SK-N-SH treated with all-trans-retinoic acid at 6 μM for 48 hours (cell line): ENCODE measurements around the gene CPSF2.

Experiments
- ATAC-seq: fragments of 200-7000 bp; cut with Tn5 transposase; 3 replicates; pipeline ENCODE4 v1.9.1; 2020; ENCODE audit warnings: mild to moderate bottlenecking, moderate library complexity
- BACH2 ChIP-seq: fragments of 250-450 bp; sonication (Bioruptor Pico); IDR thresholded peaks from 2 replicates; pipeline ENCODE4 v1.9.0; 2021; ENCODE audit warnings: mild to moderate bottlenecking, borderline replicate concordance
- CSDC2 ChIP-seq: fragments of 250-450 bp; sonication (Bioruptor Pico); IDR thresholded peaks from 2 replicates; pipeline ENCODE4 v1.5.0; 2020; ENCODE audit warnings: mild to moderate bottlenecking, moderate library complexity
- ESRRG ChIP-seq: fragments of 250-450 bp; sonication (Bioruptor Pico); IDR thresholded peaks from 2 replicates; pipeline ENCODE4 v1.6.1; 2021; ENCODE audit warnings: mild to moderate bottlenecking
- GLIS3 ChIP-seq: fragments of 250-450 bp; sonication (Bioruptor Pico); IDR thresholded peaks from 2 replicates; pipeline ENCODE4 v1.5.0; 2020; ENCODE audit warnings: mild to moderate bottlenecking, moderate library complexity
- ISL1 ChIP-seq: fragments of 250-450 bp; sonication (Bioruptor Pico); IDR thresholded peaks from 2 replicates; pipeline ENCODE4 v2.1.2; 2022; ENCODE audit warnings: mild to moderate bottlenecking, moderate library complexity
- OSR1 ChIP-seq: fragments of 250-450 bp; sonication (Bioruptor Pico); IDR thresholded peaks from 2 replicates; pipeline ENCODE4 v1.8.0; 2022; ENCODE audit warnings: moderate library complexity, mild to moderate bottlenecking, inconsistent platforms
- PPARA ChIP-seq: fragments of 250-450 bp; sonication (Bioruptor Pico); IDR thresholded peaks from 2 replicates; pipeline ENCODE4 v1.5.0; 2020; ENCODE audit warnings: mild to moderate bottlenecking, borderline replicate concordance
- RARB ChIP-seq: fragments of 250-450 bp; sonication (Bioruptor Pico); IDR thresholded peaks from 2 replicates; pipeline ENCODE4 v1.8.0; 2021; ENCODE audit warnings: mild to moderate bottlenecking, moderate library complexity
- TCF4 ChIP-seq: fragments of 250-450 bp; sonication (Bioruptor Pico); IDR thresholded peaks from 2 replicates; pipeline ENCODE4 v1.8.0; 2021; ENCODE audit warnings: mild to moderate bottlenecking, moderate library complexity, borderline replicate concordance
- TOX ChIP-seq: fragments of 250-450 bp; sonication (Bioruptor Pico); IDR thresholded peaks from 2 replicates; pipeline ENCODE4 v1.8.0; 2021; ENCODE audit warnings: mild to moderate bottlenecking, moderate library complexity, borderline replicate concordance
- ZC3H10 ChIP-seq: fragments of 250-450 bp; sonication (Bioruptor Pico); IDR thresholded peaks from 2 replicates; pipeline ENCODE4 v1.5.1; 2021; ENCODE audit warnings: mild to moderate bottlenecking, moderate library complexity
- ZFP3 ChIP-seq: fragments of 250-450 bp; sonication (Bioruptor Pico); IDR thresholded peaks from 2 replicates; pipeline ENCODE4 v1.5.0; 2020; ENCODE audit warnings: mild to moderate bottlenecking, moderate library complexity
- ZFP30 ChIP-seq: fragments of 450-650 bp; formaldehyde crosslinking; IDR thresholded peaks from 2 replicates; pipeline ENCODE4 v1.5.0; 2022; ENCODE audit warnings: mild to moderate bottlenecking, moderate library complexity
- ZNF565 ChIP-seq: fragments of 450-650 bp; formaldehyde crosslinking; conservative IDR thresholded peaks from 2 replicates; pipeline ENCODE4 v1.5.0; 2020; ENCODE audit warnings: low read depth, mild to moderate bottlenecking, moderate library complexity
- ZNF70 ChIP-seq: fragments of 450-650 bp; formaldehyde crosslinking; IDR thresholded peaks from 2 replicates; pipeline ENCODE4 v1.5.0; 2020; ENCODE audit warnings: mild to moderate bottlenecking, moderate library complexity
- ZNF8 ChIP-seq: fragments of 450-650 bp; formaldehyde crosslinking; IDR thresholded peaks from 2 replicates; pipeline ENCODE4 v1.5.0; 2020; ENCODE audit warnings: mild to moderate bottlenecking, moderate library complexity
- TF ChIP-seq, protein P1 (sequence below): fragments of 250-450 bp; sonication (Bioruptor Pico); IDR thresholded peaks from 2 replicates; pipeline ENCODE4 v1.8.0; 2021; ENCODE audit warnings: low read depth, mild to moderate bottlenecking, moderate library complexity, borderline replicate concordance
- TF ChIP-seq, protein P2 (sequence below): fragments of 250-450 bp; sonication (Bioruptor Pico); IDR thresholded peaks from 2 replicates; pipeline ENCODE4 v1.5.0; 2020; ENCODE audit warnings: mild to moderate bottlenecking, moderate library complexity
- TF ChIP-seq, protein P3 (sequence below): fragments of 250-450 bp; sonication (Bioruptor Pico); IDR thresholded peaks from 2 replicates; pipeline ENCODE4 v1.5.1; 2021; ENCODE audit warnings: mild to moderate bottlenecking, moderate library complexity
- TF ChIP-seq, protein P4 (sequence below): fragments of 250-450 bp; sonication (Bioruptor Pico); IDR thresholded peaks from 2 replicates; pipeline ENCODE4 v1.8.0; 2020; ENCODE audit warnings: mild to moderate bottlenecking, moderate library complexity, borderline replicate concordance
- TF ChIP-seq, protein P5 (sequence below): fragments of 250-450 bp; sonication (Bioruptor Pico); IDR thresholded peaks from 2 replicates; pipeline ENCODE4 v1.5.1; 2020; ENCODE audit warnings: low read depth, mild to moderate bottlenecking, moderate library complexity

The CPSF2 gene

DNA sequence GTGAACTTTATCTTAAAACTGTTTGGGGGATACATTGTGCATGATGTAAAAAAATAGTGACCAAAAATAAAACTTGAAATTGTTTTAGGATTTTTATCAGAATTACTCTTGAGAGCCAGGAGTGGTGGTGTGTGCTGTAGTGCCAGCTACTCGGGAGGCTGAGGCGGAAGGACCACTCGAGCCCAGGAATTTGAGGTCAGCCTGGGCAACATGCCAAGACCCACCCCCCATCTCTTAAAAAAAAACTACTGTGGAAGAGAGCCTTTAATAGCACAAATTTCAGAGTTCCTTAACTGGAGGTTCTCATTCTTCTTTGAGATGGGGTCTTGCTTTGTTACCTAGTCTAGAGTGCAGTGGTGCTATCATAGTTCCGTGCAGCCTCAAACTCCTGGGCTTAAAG, 21.5 kb downstream of the CPSF2 start:
- ATAC-seq = no peak

DNA sequence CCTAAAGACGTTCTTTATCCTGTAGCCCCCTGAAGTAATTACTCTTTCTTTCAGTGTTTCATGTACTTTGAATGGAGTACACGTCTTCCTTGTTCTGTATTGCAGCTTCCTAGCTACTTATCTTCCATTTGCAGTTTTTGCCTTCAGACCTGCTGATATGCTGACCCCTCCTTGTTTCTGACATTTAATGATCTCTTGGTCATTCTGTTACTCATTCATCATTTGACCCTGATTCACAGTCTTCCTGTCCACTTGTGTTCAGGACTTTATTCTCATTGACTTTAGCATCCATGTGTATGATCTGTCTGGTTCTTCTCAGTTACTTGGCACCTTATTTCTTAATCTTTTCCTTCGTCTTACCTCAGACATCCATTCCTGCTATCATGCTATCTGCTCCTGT, 22.2 kb downstream of the CPSF2 start:
- no peak for ATAC-seq
- no peak for TF ChIP-seq CSDC2
- TF ChIP-seq TOX (CRISPR knock-in tag) = no peak
- TF ChIP-seq ZNF8 = no peak
- TF ChIP-seq OSR1 (CRISPR knock-in tag) = no peak
- TF ChIP-seq, protein P1, sequence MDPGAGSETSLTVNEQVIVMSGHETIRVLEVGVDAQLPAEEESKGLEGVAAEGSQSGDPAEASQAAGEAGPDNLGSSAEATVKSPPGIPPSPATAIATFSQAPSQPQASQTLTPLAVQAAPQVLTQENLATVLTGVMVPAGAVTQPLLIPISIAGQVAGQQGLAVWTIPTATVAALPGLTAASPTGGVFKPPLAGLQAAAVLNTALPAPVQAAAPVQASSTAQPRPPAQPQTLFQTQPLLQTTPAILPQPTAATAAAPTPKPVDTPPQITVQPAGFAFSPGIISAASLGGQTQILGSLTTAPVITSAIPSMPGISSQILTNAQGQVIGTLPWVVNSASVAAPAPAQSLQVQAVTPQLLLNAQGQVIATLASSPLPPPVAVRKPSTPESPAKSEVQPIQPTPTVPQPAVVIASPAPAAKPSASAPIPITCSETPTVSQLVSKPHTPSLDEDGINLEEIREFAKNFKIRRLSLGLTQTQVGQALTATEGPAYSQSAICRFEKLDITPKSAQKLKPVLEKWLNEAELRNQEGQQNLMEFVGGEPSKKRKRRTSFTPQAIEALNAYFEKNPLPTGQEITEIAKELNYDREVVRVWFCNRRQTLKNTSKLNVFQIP (CRISPR knock-in tag) = no peak
- no peak for TF ChIP-seq ZNF70 (CRISPR knock-in tag)
- TF ChIP-seq, protein P2, sequence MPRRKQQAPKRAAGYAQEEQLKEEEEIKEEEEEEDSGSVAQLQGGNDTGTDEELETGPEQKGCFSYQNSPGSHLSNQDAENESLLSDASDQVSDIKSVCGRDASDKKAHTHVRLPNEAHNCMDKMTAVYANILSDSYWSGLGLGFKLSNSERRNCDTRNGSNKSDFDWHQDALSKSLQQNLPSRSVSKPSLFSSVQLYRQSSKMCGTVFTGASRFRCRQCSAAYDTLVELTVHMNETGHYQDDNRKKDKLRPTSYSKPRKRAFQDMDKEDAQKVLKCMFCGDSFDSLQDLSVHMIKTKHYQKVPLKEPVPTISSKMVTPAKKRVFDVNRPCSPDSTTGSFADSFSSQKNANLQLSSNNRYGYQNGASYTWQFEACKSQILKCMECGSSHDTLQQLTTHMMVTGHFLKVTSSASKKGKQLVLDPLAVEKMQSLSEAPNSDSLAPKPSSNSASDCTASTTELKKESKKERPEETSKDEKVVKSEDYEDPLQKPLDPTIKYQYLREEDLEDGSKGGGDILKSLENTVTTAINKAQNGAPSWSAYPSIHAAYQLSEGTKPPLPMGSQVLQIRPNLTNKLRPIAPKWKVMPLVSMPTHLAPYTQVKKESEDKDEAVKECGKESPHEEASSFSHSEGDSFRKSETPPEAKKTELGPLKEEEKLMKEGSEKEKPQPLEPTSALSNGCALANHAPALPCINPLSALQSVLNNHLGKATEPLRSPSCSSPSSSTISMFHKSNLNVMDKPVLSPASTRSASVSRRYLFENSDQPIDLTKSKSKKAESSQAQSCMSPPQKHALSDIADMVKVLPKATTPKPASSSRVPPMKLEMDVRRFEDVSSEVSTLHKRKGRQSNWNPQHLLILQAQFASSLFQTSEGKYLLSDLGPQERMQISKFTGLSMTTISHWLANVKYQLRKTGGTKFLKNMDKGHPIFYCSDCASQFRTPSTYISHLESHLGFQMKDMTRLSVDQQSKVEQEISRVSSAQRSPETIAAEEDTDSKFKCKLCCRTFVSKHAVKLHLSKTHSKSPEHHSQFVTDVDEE (CRISPR knock-in tag) = no peak
- no peak for TF ChIP-seq BACH2 (CRISPR knock-in tag)
- TF ChIP-seq ZFP30 = no peak
- no peak for TF ChIP-seq TCF4
- TF ChIP-seq, protein P3, sequence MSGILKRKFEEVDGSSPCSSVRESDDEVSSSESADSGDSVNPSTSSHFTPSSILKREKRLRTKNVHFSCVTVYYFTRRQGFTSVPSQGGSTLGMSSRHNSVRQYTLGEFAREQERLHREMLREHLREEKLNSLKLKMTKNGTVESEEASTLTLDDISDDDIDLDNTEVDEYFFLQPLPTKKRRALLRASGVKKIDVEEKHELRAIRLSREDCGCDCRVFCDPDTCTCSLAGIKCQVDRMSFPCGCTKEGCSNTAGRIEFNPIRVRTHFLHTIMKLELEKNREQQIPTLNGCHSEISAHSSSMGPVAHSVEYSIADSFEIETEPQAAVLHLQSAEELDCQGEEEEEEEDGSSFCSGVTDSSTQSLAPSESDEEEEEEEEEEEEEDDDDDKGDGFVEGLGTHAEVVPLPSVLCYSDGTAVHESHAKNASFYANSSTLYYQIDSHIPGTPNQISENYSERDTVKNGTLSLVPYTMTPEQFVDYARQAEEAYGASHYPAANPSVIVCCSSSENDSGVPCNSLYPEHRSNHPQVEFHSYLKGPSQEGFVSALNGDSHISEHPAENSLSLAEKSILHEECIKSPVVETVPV (CRISPR knock-in tag) = no peak
- no peak for TF ChIP-seq ZC3H10
- TF ChIP-seq RARB = no peak
- TF ChIP-seq, protein P4, sequence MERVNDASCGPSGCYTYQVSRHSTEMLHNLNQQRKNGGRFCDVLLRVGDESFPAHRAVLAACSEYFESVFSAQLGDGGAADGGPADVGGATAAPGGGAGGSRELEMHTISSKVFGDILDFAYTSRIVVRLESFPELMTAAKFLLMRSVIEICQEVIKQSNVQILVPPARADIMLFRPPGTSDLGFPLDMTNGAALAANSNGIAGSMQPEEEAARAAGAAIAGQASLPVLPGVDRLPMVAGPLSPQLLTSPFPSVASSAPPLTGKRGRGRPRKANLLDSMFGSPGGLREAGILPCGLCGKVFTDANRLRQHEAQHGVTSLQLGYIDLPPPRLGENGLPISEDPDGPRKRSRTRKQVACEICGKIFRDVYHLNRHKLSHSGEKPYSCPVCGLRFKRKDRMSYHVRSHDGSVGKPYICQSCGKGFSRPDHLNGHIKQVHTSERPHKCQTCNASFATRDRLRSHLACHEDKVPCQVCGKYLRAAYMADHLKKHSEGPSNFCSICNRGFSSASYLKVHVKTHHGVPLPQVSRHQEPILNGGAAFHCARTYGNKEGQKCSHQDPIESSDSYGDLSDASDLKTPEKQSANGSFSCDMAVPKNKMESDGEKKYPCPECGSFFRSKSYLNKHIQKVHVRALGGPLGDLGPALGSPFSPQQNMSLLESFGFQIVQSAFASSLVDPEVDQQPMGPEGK (CRISPR knock-in tag) = no peak
- TF ChIP-seq ISL1 (CRISPR knock-in tag) = no peak
- TF ChIP-seq PPARA (CRISPR knock-in tag) = no peak

More for the DNA sequence above, 21.5 kb downstream of the CPSF2 start:
- no peak for TF ChIP-seq OSR1 (CRISPR knock-in tag)
- no peak for TF ChIP-seq ISL1 (CRISPR knock-in tag)
- TF ChIP-seq, protein P2 (CRISPR knock-in tag) = no peak
- TF ChIP-seq BACH2 (CRISPR knock-in tag) = no peak
- no peak for TF ChIP-seq RARB
- no peak for TF ChIP-seq ZFP3 (CRISPR knock-in tag)
- TF ChIP-seq ZNF565 (CRISPR knock-in tag) = no peak
- TF ChIP-seq ZNF8 = no peak
- no peak for TF ChIP-seq ESRRG
- no peak for TF ChIP-seq PPARA (CRISPR knock-in tag)
- TF ChIP-seq CSDC2 = no peak
- TF ChIP-seq, protein P5, sequence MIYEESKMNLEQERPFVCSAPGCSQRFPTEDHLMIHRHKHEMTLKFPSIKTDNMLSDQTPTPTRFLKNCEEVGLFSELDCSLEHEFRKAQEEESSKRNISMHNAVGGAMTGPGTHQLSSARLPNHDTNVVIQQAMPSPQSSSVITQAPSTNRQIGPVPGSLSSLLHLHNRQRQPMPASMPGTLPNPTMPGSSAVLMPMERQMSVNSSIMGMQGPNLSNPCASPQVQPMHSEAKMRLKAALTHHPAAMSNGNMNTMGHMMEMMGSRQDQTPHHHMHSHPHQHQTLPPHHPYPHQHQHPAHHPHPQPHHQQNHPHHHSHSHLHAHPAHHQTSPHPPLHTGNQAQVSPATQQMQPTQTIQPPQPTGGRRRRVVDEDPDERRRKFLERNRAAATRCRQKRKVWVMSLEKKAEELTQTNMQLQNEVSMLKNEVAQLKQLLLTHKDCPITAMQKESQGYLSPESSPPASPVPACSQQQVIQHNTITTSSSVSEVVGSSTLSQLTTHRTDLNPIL = no peak
- TF ChIP-seq ZFP30 = no peak
- no peak for TF ChIP-seq GLIS3
